WTC11 (cell line): ENCODE data around the gene SP7. TPM values are rescaled to one million over a fixed set of nuclear protein-coding genes. Genes with fewer than 3 reads are reported as not detected.
A peak's percentile ranks its signal among the peaks of the same experiment; 100 is the strongest.

Experiments
- ATAC-seq: fragments of 200-7000 bp; cut with Tn5 transposase; 2 replicates; pipeline ENCODE4 v1.10.0; 2021; ENCODE audit warnings: mild to moderate bottlenecking, moderate library complexity
- CTCF ChIA-PET: fragments of 300-600 bp; sonication (Branson Sonifier 250); formaldehyde crosslinking; loops from one replicate; lab custom pipeline; 2021; ENCODE audit warnings: antibody characterized with exemption; lab: Charles Lee
- POLR2A ChIA-PET: fragments of 350-600 bp; sonication (Branson Sonifier 250); formaldehyde crosslinking; loops from one replicate; lab custom pipeline; 2021; ENCODE audit warnings: antibody characterized with exemption; lab: Charles Lee
- DNase-seq: peaks from one replicate; pipeline ENCODE4 v3.0.0; 2021; ENCODE audit warnings: low spot score
- H3K27ac Mint-ChIP-seq: 2 replicates; pipeline ENCODE4 v1.8.0; 2021; ENCODE audit warnings: mixed read lengths
- H3K27me3 Mint-ChIP-seq: 2 replicates; pipeline ENCODE4 v1.8.0; 2021; ENCODE audit warnings: low read depth, mild to moderate bottlenecking, moderate library complexity, mixed read lengths
- H3K36me3 Mint-ChIP-seq: 2 replicates; pipeline ENCODE4 v1.8.0; 2021; ENCODE audit warnings: mixed read lengths
- H3K4me1 Mint-ChIP-seq: 2 replicates; pipeline ENCODE4 v1.8.0; 2022; ENCODE audit warnings: mixed read lengths
- H3K4me3 Mint-ChIP-seq: 2 replicates; pipeline ENCODE4 v1.8.0; 2021; ENCODE audit warnings: mild to moderate bottlenecking, moderate library complexity, mixed read lengths
- H3K9me3 Mint-ChIP-seq: 2 replicates; pipeline ENCODE4 v1.8.0; 2021; ENCODE audit warnings: mixed read lengths
- AFF4 ChIP-seq: sonication (generic); formaldehyde crosslinking; IDR thresholded peaks from 2 replicates; pipeline ENCODE4 v1.8.1; 2023; ENCODE audit warnings: mild to moderate bottlenecking, missing genetic modification reagents, borderline replicate concordance
- ATF3 ChIP-seq: sonication (generic); formaldehyde crosslinking; conservative IDR thresholded peaks from 2 replicates; pipeline ENCODE4 v1.8.1; 2022; ENCODE audit warnings: mild to moderate bottlenecking, missing genetic modification reagents
- EMX1 ChIP-seq: fragments of 250-450 bp; sonication (Bioruptor Pico); IDR thresholded peaks from 2 replicates; pipeline ENCODE4 v1.8.0; 2021; ENCODE audit warnings: mild to moderate bottlenecking
- ERG ChIP-seq: fragments of 250-450 bp; sonication (Bioruptor Pico); IDR thresholded peaks from 2 replicates; pipeline ENCODE4 v1.8.0; 2021; ENCODE audit warnings: mild to moderate bottlenecking
- FOXP1 ChIP-seq: sonication (generic); formaldehyde crosslinking; IDR thresholded peaks from 2 replicates; pipeline ENCODE4 v1.8.0; 2022; ENCODE audit warnings: missing genetic modification reagents, mild to moderate bottlenecking, moderate library complexity, borderline replicate concordance
- MXD4 ChIP-seq: fragments of 250-450 bp; sonication (Bioruptor Pico); IDR thresholded peaks from 2 replicates; pipeline ENCODE4 v1.8.0; 2021; ENCODE audit warnings: mild to moderate bottlenecking, moderate library complexity, borderline replicate concordance
- RELA ChIP-seq: sonication (generic); formaldehyde crosslinking; IDR thresholded peaks from 2 replicates; pipeline ENCODE4 v1.8.1; 2022; ENCODE audit warnings: missing genetic modification reagents, mild to moderate bottlenecking, borderline replicate concordance
- RORB ChIP-seq: fragments of 250-450 bp; sonication (Bioruptor Pico); IDR thresholded peaks from 2 replicates; pipeline ENCODE4 v1.9.0; 2021; ENCODE audit warnings: mild to moderate bottlenecking
- SP1 ChIP-seq: sonication (generic); formaldehyde crosslinking; conservative IDR thresholded peaks from 2 replicates; pipeline ENCODE4 v1.8.1; 2022; ENCODE audit warnings: missing genetic modification reagents
- ZNF263 ChIP-seq: sonication (generic); formaldehyde crosslinking; IDR thresholded peaks from 2 replicates; pipeline ENCODE4 v1.8.1; 2022; ENCODE audit warnings: low read depth, mild to moderate bottlenecking, moderate library complexity, missing genetic modification reagents
- ZSCAN18 ChIP-seq: fragments of 250-450 bp; sonication (Bioruptor Pico); IDR thresholded peaks from 2 replicates; pipeline ENCODE4 v2.1.2; 2022; ENCODE audit warnings: mild to moderate bottlenecking, moderate library complexity
- total RNA-seq: library from RNA; stranded (reverse); gene quantifications from 3 replicates; pipeline ENCODE4 v1.2.3, GENCODE V29; 2021
- TF ChIP-seq, protein P1 (sequence below): fragments of 200-600 bp; IDR thresholded peaks from 2 replicates; pipeline ENCODE4 v1.8.0; 2022; ENCODE audit warnings: antibody characterized with exemption
- TF ChIP-seq, protein P2 (sequence below): sonication (generic); formaldehyde crosslinking; IDR thresholded peaks from 2 replicates; pipeline ENCODE4 v1.8.0; 2022; ENCODE audit warnings: mild to moderate bottlenecking, missing genetic modification reagents

SP7 gene
- total RNA-seq, 1 experiment from 2014 or later = 0.09 TPM

GRCh38 chr12:53380794-53381730 lies 44.9 kb upstream of the SP7 start (continued):
- TF ChIP-seq AFF4 = no peak
- no peak for TF ChIP-seq ATF3
- no peak for TF ChIP-seq MXD4
- no peak for TF ChIP-seq EMX1 (CRISPR knock-in tag)
- TF ChIP-seq ZNF263 (CRISPR knock-in tag) = no peak
- no peak for TF ChIP-seq ZSCAN18
- TF ChIP-seq ERG (CRISPR knock-in tag) = no peak
- TF ChIP-seq RORB = no peak
- TF ChIP-seq, all 79 proteins: peak for 0

- TF ChIP-seq FOXP1 (CRISPR knock-in tag) (0 out of 2 replicates have a peak, but pooled peaks have one; percentile 38), RELA (CRISPR knock-in tag) (no peak), SP1 (CRISPR knock-in tag) (peak; percentile 42; the same call in 1 of the 2 replicates)
- TF ChIP-seq, protein P1, sequence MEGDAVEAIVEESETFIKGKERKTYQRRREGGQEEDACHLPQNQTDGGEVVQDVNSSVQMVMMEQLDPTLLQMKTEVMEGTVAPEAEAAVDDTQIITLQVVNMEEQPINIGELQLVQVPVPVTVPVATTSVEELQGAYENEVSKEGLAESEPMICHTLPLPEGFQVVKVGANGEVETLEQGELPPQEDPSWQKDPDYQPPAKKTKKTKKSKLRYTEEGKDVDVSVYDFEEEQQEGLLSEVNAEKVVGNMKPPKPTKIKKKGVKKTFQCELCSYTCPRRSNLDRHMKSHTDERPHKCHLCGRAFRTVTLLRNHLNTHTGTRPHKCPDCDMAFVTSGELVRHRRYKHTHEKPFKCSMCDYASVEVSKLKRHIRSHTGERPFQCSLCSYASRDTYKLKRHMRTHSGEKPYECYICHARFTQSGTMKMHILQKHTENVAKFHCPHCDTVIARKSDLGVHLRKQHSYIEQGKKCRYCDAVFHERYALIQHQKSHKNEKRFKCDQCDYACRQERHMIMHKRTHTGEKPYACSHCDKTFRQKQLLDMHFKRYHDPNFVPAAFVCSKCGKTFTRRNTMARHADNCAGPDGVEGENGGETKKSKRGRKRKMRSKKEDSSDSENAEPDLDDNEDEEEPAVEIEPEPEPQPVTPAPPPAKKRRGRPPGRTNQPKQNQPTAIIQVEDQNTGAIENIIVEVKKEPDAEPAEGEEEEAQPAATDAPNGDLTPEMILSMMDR = no peak
- TF ChIP-seq, protein P2, sequence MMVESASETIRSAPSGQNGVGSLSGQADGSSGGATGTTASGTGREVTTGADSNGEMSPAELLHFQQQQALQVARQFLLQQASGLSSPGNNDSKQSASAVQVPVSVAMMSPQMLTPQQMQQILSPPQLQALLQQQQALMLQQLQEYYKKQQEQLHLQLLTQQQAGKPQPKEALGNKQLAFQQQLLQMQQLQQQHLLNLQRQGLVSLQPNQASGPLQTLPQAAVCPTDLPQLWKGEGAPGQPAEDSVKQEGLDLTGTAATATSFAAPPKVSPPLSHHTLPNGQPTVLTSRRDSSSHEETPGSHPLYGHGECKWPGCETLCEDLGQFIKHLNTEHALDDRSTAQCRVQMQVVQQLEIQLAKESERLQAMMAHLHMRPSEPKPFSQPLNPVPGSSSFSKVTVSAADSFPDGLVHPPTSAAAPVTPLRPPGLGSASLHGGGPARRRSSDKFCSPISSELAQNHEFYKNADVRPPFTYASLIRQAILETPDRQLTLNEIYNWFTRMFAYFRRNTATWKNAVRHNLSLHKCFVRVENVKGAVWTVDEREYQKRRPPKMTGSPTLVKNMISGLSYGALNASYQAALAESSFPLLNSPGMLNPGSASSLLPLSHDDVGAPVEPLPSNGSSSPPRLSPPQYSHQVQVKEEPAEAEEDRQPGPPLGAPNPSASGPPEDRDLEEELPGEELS (CRISPR knock-in tag) = 0 out of 2 replicates have a peak, but pooled peaks have one; percentile 9
- TF ChIP-seq, all 79 proteins: peak for 3
- peak; percentile 99 for DNase-seq
- peak; percentile 10 for ATAC-seq
- ChIA-PET CTCF (interaction anchor here (0.7 to 8.7 kb wide), 20 partner anchors 8 to 282 kb away, joined by 3 to 103 read pairs (median 6); partner anchors contain the start of genes AAAS, ESPL1, IGFBP6 and MYG1), POLR2A (interaction anchor here (0.8 to 1.7 kb wide), 8 partner anchors 24 to 119 kb away, joined by 4 to 11 read pairs (median 6); partner anchors contain the start of genes AAAS, MAP3K12, PFDN5 and PRR13)
- Mint-ChIP-seq H3K9me3 (no peaks in the 10 kb centered on the region), H3K36me3 (peaks cover 33% of the 10 kb centered on the region), H3K4me3 (peak within 1 kb of the TSS; percentile 94), H3K4me1 (peaks cover 27% of the 10 kb centered on the region), H3K27me3 (peaks cover 3% of the 10 kb centered on the region; the same call in 1 of the 2 replicates), H3K27ac (peak within 1 kb of the TSS; percentile 99)
Observed at GRCh38 chr12:53380104-53380793, 44.1 kb upstream of the SP7 start, which contains the start of gene SP1. Gene SP1, plus strand, starts transcription at chr12:53380176. Its CDS starts 116 bp downstream, at chr12:53380292.
